Right atrium auricular region (tissue), 2 donors: ENCODE data around the gene TECPR2. TPM values are rescaled to one million over a fixed set of nuclear protein-coding genes. Genes with fewer than 3 reads are reported as not detected.

Experiments used
- DNase-seq: peaks from one replicate; pipeline ENCODE4 v3.0.0-alpha.2; 2019; ENCODE audit warnings: low spot score
- H3K27ac ChIP-seq, 2 donors: fragments of 200-600 bp; sonication (generic); 1 replicate in 1 of 2; 2 replicates in 1 of 2; pipeline ENCODE4 v1.5.1; 2016 to 2019
- H3K27me3 ChIP-seq, 2 donors: fragments of 200-600 bp; sonication (generic); one replicate each; pipeline versions ENCODE4 v1.5.1 to v1.6.0; 2017 to 2019
- H3K36me3 ChIP-seq: fragments of 200-600 bp; sonication (generic); one replicate; pipeline ENCODE4 v1.5.1; 2016
- H3K4me1 ChIP-seq, 2 donors: fragments of 200-600 bp; sonication (generic); one replicate each; pipeline versions ENCODE4 v1.5.1 to v1.6.0; 2017 to 2019
- H3K4me3 ChIP-seq, 2 donors: fragments of 200-600 bp; sonication (generic); 1 replicate in 1 of 2; 2 replicates in 1 of 2; pipeline ENCODE4 v1.5.1; 2017 to 2019; ENCODE audit warnings: mild to moderate bottlenecking in 1 of 2, moderate library complexity in 1 of 2
- H3K9me3 ChIP-seq, 2 donors: fragments of 200-600 bp; sonication (generic); one replicate each; pipeline ENCODE4 v1.5.1; 2019
- total RNA-seq, 2 donors: library from RNA; depleted of rRNA; stranded (reverse); fragments of >200 nt; gene quantifications; one replicate each; pipeline ENCODE4 v1.1.0, GENCODE V29; 2016
- TF ChIP-seq, protein P1 (sequence below), 2 donors: fragments of 200-600 bp; sonication (generic); IDR thresholded peaks; one replicate each; pipeline ENCODE4 v1.5.1; 2019; ENCODE audit warnings: antibody characterized with exemption in 2 of 2

The TECPR2 gene
- total RNA-seq, 2 donors from 2014 or later = 13.2 to 15.5 TPM

- no peak overlapping the region for H3K4me3 ChIP-seq
- no peak for DNase-seq
- H3K27ac ChIP-seq = no peak overlapping the region
- no peaks in the 10 kb centered on the region for H3K4me1 ChIP-seq
- TF ChIP-seq, protein P1, sequence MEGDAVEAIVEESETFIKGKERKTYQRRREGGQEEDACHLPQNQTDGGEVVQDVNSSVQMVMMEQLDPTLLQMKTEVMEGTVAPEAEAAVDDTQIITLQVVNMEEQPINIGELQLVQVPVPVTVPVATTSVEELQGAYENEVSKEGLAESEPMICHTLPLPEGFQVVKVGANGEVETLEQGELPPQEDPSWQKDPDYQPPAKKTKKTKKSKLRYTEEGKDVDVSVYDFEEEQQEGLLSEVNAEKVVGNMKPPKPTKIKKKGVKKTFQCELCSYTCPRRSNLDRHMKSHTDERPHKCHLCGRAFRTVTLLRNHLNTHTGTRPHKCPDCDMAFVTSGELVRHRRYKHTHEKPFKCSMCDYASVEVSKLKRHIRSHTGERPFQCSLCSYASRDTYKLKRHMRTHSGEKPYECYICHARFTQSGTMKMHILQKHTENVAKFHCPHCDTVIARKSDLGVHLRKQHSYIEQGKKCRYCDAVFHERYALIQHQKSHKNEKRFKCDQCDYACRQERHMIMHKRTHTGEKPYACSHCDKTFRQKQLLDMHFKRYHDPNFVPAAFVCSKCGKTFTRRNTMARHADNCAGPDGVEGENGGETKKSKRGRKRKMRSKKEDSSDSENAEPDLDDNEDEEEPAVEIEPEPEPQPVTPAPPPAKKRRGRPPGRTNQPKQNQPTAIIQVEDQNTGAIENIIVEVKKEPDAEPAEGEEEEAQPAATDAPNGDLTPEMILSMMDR (IDR thresholded peaks at IDR 0.05) = no peak
- no peaks in the 10 kb centered on the region for H3K9me3 ChIP-seq
- H3K27me3 ChIP-seq = no peaks in the 10 kb centered on the region
- H3K36me3 ChIP-seq = peaks cover 14% of the 10 kb centered on the region
Measured at GRCh38 chr14:102330806-102331205, 31.9 kb upstream of the TECPR2 start.

DNA sequence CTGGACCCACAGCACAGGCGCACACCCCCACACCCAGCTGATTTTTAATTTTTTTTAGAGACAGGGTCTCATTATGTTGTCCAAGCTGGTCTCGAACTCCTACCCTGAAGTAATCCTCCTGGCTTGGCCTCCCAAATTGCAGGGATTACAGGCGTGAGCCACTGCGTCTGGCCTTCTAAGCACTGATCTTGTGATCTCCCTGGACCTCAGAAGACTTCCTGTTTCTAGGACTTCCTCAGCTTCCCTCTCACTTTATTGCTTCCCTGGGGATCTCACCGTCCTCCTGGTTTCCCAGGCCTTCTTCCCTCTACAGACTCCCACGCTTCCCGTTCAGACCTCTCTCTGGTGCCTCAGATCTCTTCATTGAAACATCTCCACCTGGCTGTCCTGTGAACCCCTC lies 29.4 kb upstream of the TECPR2 start:
- no peak for DNase-seq
- Histone ChIP-seq H3K27ac (no peak overlapping the region), H3K36me3 (peaks cover 6% of the 10 kb centered on the region), H3K27me3 (no peaks in the 10 kb centered on the region), H3K4me1 (no peaks in the 10 kb centered on the region), H3K4me3 (no peak overlapping the region), H3K9me3 (no peaks in the 10 kb centered on the region)
- TF ChIP-seq, protein P1 (IDR thresholded peaks at IDR 0.05) = no peak

GRCh38 chr14:102333795-102334705 lies 28.7 kb upstream of the TECPR2 start:
- H3K9me3 ChIP-seq = no peaks in the 10 kb centered on the region
- no peak for DNase-seq
- no peak overlapping the region for H3K27ac ChIP-seq
- no peaks in the 10 kb centered on the region for H3K4me1 ChIP-seq
- H3K36me3 ChIP-seq = peaks cover 12% of the 10 kb centered on the region
- no peaks in the 10 kb centered on the region for H3K27me3 ChIP-seq
- no peak overlapping the region for H3K4me3 ChIP-seq
- TF ChIP-seq, protein P1 (IDR thresholded peaks at IDR 0.05) = no peak

DNA sequence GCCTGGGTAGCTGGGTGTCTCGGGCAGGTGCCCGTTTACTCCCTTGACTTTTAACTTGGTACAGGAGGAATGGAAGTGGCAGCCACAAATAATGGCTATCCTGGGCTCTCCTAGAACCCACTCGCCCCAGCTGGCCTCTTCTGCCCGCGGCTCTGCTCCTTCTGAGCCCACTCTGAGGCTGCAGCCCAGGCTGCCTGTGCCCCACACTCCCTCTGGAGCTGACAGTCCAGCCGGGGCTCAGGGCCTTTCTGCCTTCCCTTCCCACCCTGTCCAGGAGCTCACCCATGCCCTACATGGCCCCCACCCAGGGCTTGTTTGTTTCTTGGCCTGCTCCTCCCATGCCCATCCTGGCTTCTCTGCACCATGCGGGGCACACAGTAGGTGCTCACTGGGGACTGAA lies 27.6 kb upstream of the TECPR2 start:
- H3K4me3 ChIP-seq = no peak overlapping the region
- H3K27ac ChIP-seq = no peak overlapping the region
- TF ChIP-seq, protein P1 (IDR thresholded peaks at IDR 0.05) = no peak
- DNase-seq = no peak
- peaks cover 14% of the 10 kb centered on the region for H3K36me3 ChIP-seq
- H3K27me3 ChIP-seq = no peaks in the 10 kb centered on the region
- no peaks in the 10 kb centered on the region for H3K9me3 ChIP-seq
- no peaks in the 10 kb centered on the region for H3K4me1 ChIP-seq

DNA sequence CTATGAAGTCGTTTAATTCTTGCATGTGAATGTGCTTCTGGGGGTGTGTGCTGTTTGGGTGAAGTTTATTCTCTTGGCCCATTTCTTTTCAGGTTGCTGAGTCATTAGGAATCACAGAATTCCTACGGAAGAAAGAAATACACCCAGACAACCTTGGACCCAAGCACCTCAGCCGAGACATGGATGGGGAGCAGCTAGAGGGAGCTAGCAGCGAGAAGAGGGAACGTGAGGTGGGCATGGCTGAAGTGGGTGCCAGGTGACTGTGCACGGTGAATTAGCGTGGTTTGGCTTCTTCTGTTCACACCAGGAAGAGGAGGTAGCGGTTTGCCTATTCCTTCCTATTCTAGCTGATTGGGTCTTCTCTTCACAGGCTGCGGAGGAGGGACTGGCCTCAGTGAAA lies 24.0 kb upstream of the TECPR2 start:
- Histone ChIP-seq H3K9me3 (no peaks in the 10 kb centered on the region), H3K4me3 (no peak overlapping the region), H3K27me3 (no peaks in the 10 kb centered on the region), H3K36me3 (peaks cover 39% of the 10 kb centered on the region), H3K27ac (no peak overlapping the region), H3K4me1 (no peaks in the 10 kb centered on the region)
- no peak for DNase-seq
- TF ChIP-seq, protein P1 (IDR thresholded peaks at IDR 0.05) = no peak
